ENCODE measurements around the gene KRTAP4-4. TPM values are rescaled to one million over a fixed set of nuclear protein-coding genes. Genes with fewer than 3 reads are reported as not detected.
"Not testable (repeated sequence)": the region's sequence is repeated elsewhere in the genome, so short reads cannot be mapped to it uniquely, and the experiment has no call there.

The KRTAP4-4 gene
- total and polyA plus RNA-seq, 7 donors: not detected

DNA sequence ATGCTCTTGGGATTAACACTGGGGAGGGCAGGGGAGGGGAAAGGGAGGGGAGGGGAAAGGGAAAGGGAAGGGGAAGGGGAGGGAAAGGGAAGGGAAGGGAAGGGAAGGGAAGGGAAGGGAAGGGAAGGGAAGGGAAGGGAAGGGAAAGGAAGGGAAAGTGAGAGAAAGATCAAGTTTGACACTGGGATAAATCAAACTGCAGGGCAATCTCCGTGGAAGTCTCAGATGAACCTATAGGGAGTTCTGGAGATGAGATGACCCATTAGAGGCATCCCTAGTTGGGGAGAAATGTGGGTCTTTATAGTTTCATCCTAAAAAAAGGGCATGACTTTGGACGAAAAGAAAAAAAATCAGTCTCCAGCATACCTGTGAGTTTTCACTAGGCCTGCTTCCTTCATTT, 38.8 kb downstream of the KRTAP4-4 start:
- Histone ChIP-seq H3K9me3 (no peaks in the 10 kb centered on the region), H3K36me3 (no peaks in the 10 kb centered on the region), H3K4me1 (no peaks in the 10 kb centered on the region), H3K27me3 (peaks cover 0 to 8% (median 0%) of the 10 kb centered on the region in 3 donors), H3K27ac (no peak overlapping the region), H3K4me3 (no peak overlapping the region)
- TF ChIP-seq POLR2AphosphoS5 (IDR thresholded peaks at IDR 0.05) (no peak), POLR2A (IDR thresholded peaks at IDR 0.05) (no peak), EP300 (IDR thresholded peaks at IDR 0.05) (no peak)
- TF ChIP-seq, protein P1, sequence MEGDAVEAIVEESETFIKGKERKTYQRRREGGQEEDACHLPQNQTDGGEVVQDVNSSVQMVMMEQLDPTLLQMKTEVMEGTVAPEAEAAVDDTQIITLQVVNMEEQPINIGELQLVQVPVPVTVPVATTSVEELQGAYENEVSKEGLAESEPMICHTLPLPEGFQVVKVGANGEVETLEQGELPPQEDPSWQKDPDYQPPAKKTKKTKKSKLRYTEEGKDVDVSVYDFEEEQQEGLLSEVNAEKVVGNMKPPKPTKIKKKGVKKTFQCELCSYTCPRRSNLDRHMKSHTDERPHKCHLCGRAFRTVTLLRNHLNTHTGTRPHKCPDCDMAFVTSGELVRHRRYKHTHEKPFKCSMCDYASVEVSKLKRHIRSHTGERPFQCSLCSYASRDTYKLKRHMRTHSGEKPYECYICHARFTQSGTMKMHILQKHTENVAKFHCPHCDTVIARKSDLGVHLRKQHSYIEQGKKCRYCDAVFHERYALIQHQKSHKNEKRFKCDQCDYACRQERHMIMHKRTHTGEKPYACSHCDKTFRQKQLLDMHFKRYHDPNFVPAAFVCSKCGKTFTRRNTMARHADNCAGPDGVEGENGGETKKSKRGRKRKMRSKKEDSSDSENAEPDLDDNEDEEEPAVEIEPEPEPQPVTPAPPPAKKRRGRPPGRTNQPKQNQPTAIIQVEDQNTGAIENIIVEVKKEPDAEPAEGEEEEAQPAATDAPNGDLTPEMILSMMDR (IDR thresholded peaks at IDR 0.05): no peak
- DNase-seq: no peak
- intact Hi-C loops (cut with DNase I): no loop called here
- 91 to 96% methylated on average over 2 of the region's 2 CpGs for WGBS, 2 donors

DNA sequence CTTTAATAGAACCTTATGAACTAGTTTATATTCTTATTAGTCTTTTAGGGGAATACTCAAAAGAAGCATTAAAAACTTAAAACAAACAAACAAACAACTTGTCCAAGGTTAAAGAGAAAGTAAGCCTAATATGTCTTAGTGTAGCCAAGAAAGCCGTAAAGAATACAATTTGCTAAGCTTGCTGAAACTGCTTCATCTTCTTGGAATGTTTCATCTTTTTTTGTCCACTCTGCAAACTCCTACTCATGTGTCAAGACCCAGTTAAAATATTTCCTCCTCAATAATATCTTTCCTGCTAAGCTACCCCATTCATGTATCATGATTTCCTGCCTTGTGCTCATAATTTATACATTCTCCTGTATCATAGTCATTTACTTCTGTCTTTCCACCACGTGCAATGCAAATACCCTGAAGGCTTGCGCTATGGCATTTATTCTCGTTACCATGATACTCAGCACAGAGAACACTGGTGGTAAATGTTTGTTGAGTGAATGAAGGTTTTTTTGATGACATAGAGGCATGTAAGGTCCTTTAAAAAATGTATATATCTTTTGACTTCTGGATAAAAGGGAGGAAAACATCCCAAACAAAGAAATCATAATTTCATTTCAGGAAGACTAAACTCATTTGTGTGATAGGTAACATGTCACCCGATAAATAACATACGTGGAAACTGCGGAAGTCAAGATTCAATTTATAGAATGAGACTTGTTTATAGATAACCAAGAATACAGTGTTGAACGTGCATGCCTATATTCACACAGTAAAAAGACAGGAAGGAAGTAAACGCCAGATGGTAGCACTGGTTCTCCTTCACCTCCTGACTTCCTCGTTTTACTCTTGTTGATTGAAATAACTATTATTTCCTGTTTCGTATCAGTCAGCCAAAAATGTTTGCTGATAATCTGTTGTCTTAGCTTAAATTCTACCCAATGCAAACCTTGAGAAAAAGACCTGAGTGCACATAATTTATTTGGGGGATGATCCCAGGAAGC, 40.6 kb downstream of the KRTAP4-4 start:
- H3K36me3 ChIP-seq; H3K4me3 ChIP-seq; H3K27ac ChIP-seq; H3K27me3 ChIP-seq; H3K9me3 ChIP-seq; intact Hi-C loops (cut with DNase I); DNase-seq; H3K4me1 ChIP-seq: not testable (repeated sequence)
- 42 to 68% methylated on average over 11 of the region's 11 CpGs for WGBS, 2 donors

DNA sequence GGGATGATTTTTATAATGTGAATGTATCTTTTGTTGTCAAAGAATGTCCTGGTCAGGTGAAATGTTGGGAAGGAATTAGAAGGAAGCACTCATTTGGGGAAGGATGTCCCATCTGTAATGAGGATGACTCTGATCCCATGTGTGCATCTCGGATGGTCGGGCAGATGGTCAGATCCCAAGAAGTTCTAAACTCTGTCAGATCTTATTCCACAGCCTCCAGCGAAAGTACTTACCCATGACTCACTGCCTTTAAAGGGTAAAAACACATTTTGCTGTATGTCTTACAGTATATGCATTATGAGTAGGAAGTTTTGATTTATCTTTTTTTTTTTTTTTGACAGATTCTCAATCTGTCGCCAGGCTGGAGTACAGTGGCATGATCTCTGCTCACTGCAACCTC, 41.8 kb downstream of the KRTAP4-4 start:
- H3K27me3 ChIP-seq: peaks cover 0 to 8% (median 0%) of the 10 kb centered on the region in 3 donors
- no peak for DNase-seq
- no peaks in the 10 kb centered on the region for H3K4me1 ChIP-seq
- no peaks in the 10 kb centered on the region for H3K9me3 ChIP-seq
- H3K4me3 ChIP-seq: no peak overlapping the region
- TF ChIP-seq POLR2A (IDR thresholded peaks at IDR 0.05) (no peak), EP300 (IDR thresholded peaks at IDR 0.05) (no peak), POLR2AphosphoS5 (IDR thresholded peaks at IDR 0.05) (no peak)
- TF ChIP-seq, protein P1 (IDR thresholded peaks at IDR 0.05): no peak
- intact Hi-C loops (cut with DNase I): no loop called here
- no peak overlapping the region for H3K27ac ChIP-seq
- H3K36me3 ChIP-seq: no peaks in the 10 kb centered on the region
- 92 to 93% methylated on average over 4 of the region's 4 CpGs for WGBS, 2 donors

DNA sequence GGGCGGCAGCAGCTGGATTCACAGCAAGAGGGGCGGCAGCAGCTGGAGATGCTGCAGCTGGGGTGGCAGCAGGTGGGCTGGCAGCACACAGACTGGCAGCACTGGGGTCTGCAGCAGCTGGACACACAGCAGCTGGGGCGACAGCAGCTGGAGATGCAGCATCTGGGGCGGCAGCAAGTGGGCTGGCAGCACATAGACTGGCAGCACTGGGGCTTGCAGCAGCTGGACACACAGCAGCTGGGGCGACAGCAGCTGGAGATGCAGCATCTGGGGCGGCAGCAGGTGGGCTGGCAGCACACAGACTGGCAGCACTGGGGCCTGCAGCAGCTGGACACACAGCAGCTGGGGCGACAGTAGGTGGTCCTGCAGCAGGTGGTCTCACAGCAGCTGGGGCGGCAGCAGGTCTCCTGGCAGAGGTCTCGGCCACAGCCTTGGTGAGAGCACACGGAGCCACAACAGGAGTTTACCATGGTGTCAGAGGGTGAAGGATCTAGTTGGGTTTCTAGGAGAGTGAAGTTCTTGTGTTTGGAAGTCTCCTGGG, 42.6 kb downstream of the KRTAP4-4 start, which contains the start of gene KRTAP4-11:
Gene KRTAP4-11 (minus strand): TSS at position 528 of the 541 bp plus-strand sequence. CDS start 58 bp downstream, at position 470.
- H3K27me3 ChIP-seq; intact Hi-C loops (cut with DNase I); H3K4me1 ChIP-seq; H3K36me3 ChIP-seq; H3K9me3 ChIP-seq; H3K4me3 ChIP-seq; H3K27ac ChIP-seq; DNase-seq: not testable (repeated sequence)
- 83 to 86% methylated on average over 10 of the region's 10 CpGs for WGBS, 2 donors

DNA sequence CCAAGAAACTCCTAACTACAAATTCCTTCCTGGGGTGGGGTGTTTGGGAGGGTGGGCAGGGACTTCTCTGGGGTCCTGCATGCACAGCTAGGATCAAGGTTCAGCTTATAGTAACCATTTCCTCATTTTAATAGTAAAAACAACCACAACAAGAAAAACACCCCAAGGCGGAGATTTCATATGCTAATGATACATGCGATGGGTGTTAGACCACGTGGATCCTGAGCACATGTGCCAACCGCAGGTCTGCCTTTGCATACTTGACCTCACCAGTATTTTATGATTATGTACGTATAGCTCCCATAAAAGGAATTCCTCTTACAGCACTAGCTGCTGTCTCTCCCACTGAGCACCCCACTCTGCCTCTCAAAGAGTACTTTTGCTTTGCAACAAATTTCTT, 44.3 kb downstream of the KRTAP4-4 start:
- DNase-seq: no peak
- Histone ChIP-seq H3K4me3 (no peak overlapping the region), H3K36me3 (no peaks in the 10 kb centered on the region), H3K27ac (no peak overlapping the region), H3K9me3 (no peaks in the 10 kb centered on the region), H3K27me3 (peaks cover 0 to 4% (median 0%) of the 10 kb centered on the region in 3 donors), H3K4me1 (no peaks in the 10 kb centered on the region)
- intact Hi-C loops (cut with DNase I): no loop called here
- 24 to 44% methylated on average over 5 of the region's 5 CpGs for WGBS, 2 donors
- TF ChIP-seq POLR2AphosphoS5 (IDR thresholded peaks at IDR 0.05) (no peak), POLR2A (IDR thresholded peaks at IDR 0.05) (no peak), EP300 (IDR thresholded peaks at IDR 0.05) (no peak)
- TF ChIP-seq, protein P1 (IDR thresholded peaks at IDR 0.05): no peak
